ENCODE measurements around the gene MPP4.

Gene MPP4

DNA sequence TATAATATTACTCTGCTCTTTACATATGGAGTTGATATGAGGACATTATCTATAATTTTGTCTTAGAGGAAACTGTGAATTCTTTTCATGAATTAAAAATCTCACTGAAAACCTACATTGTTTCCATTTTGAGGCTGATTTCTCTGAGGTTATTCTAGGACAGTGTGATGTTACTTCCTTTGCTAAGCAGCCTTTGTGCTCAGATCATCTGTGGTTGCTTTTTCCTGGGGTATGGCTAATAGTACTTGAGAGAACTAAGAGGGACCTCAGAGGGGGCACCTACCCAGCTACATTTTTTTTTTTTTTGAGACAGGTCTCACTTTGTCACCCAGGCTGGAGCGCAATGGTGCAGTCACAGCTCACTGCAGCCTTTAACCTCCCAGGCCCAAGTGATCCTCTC is 8.7 kb upstream of the MPP4 start:
- Histone ChIP-seq H3K4me3 (ENCODE audit: extremely low read depth, insufficient read depth, low read length, poor library complexity, severe bottlenecking) (no peak overlapping the region), H3K27ac (ENCODE audit: low read depth, low read length, severe bottlenecking) (no peak overlapping the region), H3K9me3 (ENCODE audit: control insufficient read depth, low read length) (no peaks in the 10 kb centered on the region), H3K4me1 (ENCODE audit: control insufficient read depth, insufficient read depth, low read length, poor library complexity, severe bottlenecking) (no peaks in the 10 kb centered on the region), H3K36me3 (ENCODE audit: control insufficient read depth, insufficient read depth, low read length) (peaks cover 76% of the 10 kb centered on the region)
- 100% methylated on average over 1 of the region's 1 CpG; no CpG with 5 or more reads in 1 of the 2 experiments for WGBS, 2 experiments (ENCODE audit: insufficient coverage in 2 of 2)

DNA sequence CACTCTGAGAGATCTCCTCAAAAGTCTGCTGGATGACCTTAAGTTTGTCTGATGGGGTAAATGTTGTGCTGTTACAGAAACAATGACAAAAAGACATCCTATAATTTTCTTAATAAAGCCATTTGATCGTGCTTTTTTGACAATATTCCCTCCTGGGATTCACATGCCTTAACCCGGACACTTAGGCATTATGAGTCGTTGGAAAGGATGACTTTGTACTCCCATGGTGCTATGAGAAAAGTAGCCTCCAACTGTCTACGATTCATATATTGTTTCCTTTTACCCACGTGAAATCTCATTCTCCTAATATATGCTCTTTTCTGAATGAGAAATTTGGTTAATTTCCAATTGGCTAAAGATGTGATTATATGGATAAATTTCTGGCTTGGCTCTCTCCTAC is 6.1 kb upstream of the MPP4 start:
- peaks cover 71% of the 10 kb centered on the region for H3K36me3 ChIP-seq (ENCODE audit: control insufficient read depth, insufficient read depth, low read length)
- WGBS, 2 experiments (ENCODE audit: insufficient coverage in 2 of 2): 92% methylated on average over 2 of the region's 5 CpGs; no CpG with 5 or more reads in 1 of the 2 experiments
- no peak overlapping the region for H3K4me3 ChIP-seq (ENCODE audit: extremely low read depth, insufficient read depth, low read length, poor library complexity, severe bottlenecking)
- H3K4me1 ChIP-seq (ENCODE audit: control insufficient read depth, insufficient read depth, low read length, poor library complexity, severe bottlenecking): peaks cover 16% of the 10 kb centered on the region
- H3K9me3 ChIP-seq (ENCODE audit: control insufficient read depth, low read length): no peaks in the 10 kb centered on the region
- no peak overlapping the region for H3K27ac ChIP-seq (ENCODE audit: low read depth, low read length, severe bottlenecking)

DNA sequence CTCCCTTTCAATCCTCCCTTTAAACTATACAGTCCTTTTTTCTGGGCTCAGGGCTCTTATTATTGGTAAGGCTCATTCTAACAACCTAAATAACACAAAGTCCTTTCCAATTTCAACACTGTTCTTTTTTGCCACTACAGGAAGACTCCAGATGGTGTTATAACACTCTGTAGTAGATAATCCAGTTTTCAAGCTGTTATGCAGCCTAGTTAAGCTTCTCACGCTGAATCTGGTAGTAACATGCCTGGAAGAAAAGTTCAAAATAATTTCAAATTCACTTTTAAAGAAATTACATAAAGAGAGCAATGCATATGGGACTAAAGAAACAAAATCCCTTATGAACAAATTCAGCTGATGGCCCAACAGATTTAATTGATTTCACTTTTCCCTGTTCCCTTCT is 3.2 kb upstream of the MPP4 start:
- no CpG with 5 or more reads among the region's 1 CpG for WGBS, 2 experiments (ENCODE audit: insufficient coverage in 2 of 2)
- no peaks in the 10 kb centered on the region for H3K9me3 ChIP-seq (ENCODE audit: control insufficient read depth, low read length)
- H3K36me3 ChIP-seq (ENCODE audit: control insufficient read depth, insufficient read depth, low read length): peaks cover 50% of the 10 kb centered on the region
- H3K4me3 ChIP-seq (ENCODE audit: extremely low read depth, insufficient read depth, low read length, poor library complexity, severe bottlenecking): no peak overlapping the region
- H3K27ac ChIP-seq (ENCODE audit: low read depth, low read length, severe bottlenecking): no peak overlapping the region
- H3K4me1 ChIP-seq (ENCODE audit: control insufficient read depth, insufficient read depth, low read length, poor library complexity, severe bottlenecking): peaks cover 41% of the 10 kb centered on the region

DNA sequence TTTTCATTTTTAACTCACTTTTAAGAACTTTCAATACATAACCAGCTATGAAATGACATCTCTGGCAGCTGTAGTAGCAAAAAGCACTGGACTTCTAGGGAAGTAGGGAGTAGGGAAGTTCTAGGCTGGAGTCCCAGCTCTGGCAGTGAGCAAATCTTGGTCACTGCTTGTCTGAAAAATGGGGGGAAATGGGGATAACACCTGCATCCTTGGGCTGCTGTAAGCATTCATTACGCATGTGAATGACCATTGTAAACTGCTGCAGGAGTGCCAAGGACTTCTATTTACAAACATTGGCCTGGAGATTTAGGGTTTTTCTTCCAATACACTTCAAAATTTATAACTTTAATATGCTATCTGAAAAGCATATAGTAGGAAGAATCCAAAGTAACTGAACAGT is 972 bp upstream of the MPP4 start:
- WGBS, 2 experiments (ENCODE audit: insufficient coverage in 2 of 2): 100% methylated on average over 1 of the region's 1 CpG; no CpG with 5 or more reads in 1 of the 2 experiments
- H3K9me3 ChIP-seq (ENCODE audit: control insufficient read depth, low read length): no peaks in the 10 kb centered on the region
- H3K4me3 ChIP-seq (ENCODE audit: extremely low read depth, insufficient read depth, low read length, poor library complexity, severe bottlenecking): no peak overlapping the region
- H3K27ac ChIP-seq (ENCODE audit: low read depth, low read length, severe bottlenecking): peak overlapping the region; percentile 92
- peaks cover 53% of the 10 kb centered on the region for H3K4me1 ChIP-seq (ENCODE audit: control insufficient read depth, insufficient read depth, low read length, poor library complexity, severe bottlenecking)
- peaks cover 32% of the 10 kb centered on the region for H3K36me3 ChIP-seq (ENCODE audit: control insufficient read depth, insufficient read depth, low read length)

GRCh38 chr2:201697899-201698298 is 545 bp downstream of the MPP4 start:
- Histone ChIP-seq H3K9me3 (ENCODE audit: control insufficient read depth, low read length) (no peaks in the 10 kb centered on the region), H3K4me3 (ENCODE audit: extremely low read depth, insufficient read depth, low read length, poor library complexity, severe bottlenecking) (no peak overlapping the region), H3K27ac (ENCODE audit: low read depth, low read length, severe bottlenecking) (peak overlapping the region; percentile 92), H3K36me3 (ENCODE audit: control insufficient read depth, insufficient read depth, low read length) (peaks cover 24% of the 10 kb centered on the region), H3K4me1 (ENCODE audit: control insufficient read depth, insufficient read depth, low read length, poor library complexity, severe bottlenecking) (peaks cover 53% of the 10 kb centered on the region)
- 50% methylated on average over 2 of the region's 2 CpGs; no CpG with 5 or more reads in 1 of the 2 experiments for WGBS, 2 experiments (ENCODE audit: insufficient coverage in 2 of 2)

- Histone ChIP-seq H3K27ac (ENCODE audit: low read depth, low read length, severe bottlenecking) (peak overlapping the region; percentile 38), H3K4me3 (ENCODE audit: extremely low read depth, insufficient read depth, low read length, poor library complexity, severe bottlenecking) (no peak overlapping the region), H3K4me1 (ENCODE audit: control insufficient read depth, insufficient read depth, low read length, poor library complexity, severe bottlenecking) (peaks cover 53% of the 10 kb centered on the region), H3K36me3 (ENCODE audit: control insufficient read depth, insufficient read depth, low read length) (peaks cover 8% of the 10 kb centered on the region), H3K9me3 (ENCODE audit: control insufficient read depth, low read length) (no peaks in the 10 kb centered on the region)
- WGBS, 2 experiments (ENCODE audit: insufficient coverage in 2 of 2): 81 to 82% methylated on average over 5 of the region's 6 CpGs
These were observed 2.2 kb downstream of the MPP4 start for GRCh38 chr2:201696151-201696659.

DNA sequence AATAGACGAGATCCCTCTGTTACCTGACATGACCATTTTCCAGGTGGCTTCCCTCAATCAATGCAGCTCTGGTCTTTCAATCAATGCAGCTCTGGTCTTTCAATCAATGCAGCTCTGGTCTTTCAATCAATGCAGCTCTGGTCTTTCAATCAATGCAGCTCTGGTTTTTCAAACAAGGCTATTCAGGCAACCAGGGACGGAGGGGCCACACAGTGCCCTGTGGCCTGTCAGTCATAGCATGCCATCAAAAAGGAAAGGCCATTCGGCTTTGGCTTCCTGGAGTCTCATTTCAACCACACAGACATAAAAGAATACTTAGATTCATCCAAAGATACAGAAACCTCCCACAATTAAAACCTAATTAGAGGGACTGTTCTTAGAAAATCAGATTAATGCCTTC is 13.3 kb downstream of the MPP4 start:
- 66 to 83% methylated on average over 2 to 3 of the region's 3 CpGs for WGBS, 2 experiments (ENCODE audit: insufficient coverage in 2 of 2)

GRCh38 chr2:201680743-201681142 is 17.7 kb downstream of the MPP4 start:
- Histone ChIP-seq H3K27ac (ENCODE audit: low read depth, low read length, severe bottlenecking) (no peak overlapping the region), H3K9me3 (ENCODE audit: control insufficient read depth, low read length) (no peaks in the 10 kb centered on the region), H3K36me3 (ENCODE audit: control insufficient read depth, insufficient read depth, low read length) (no peaks in the 10 kb centered on the region), H3K4me3 (ENCODE audit: extremely low read depth, insufficient read depth, low read length, poor library complexity, severe bottlenecking) (no peak overlapping the region), H3K4me1 (ENCODE audit: control insufficient read depth, insufficient read depth, low read length, poor library complexity, severe bottlenecking) (peaks cover 7% of the 10 kb centered on the region)
- 37 to 47% methylated on average over 7 to 9 of the region's 9 CpGs for WGBS, 2 experiments (ENCODE audit: insufficient coverage in 2 of 2)

More for the DNA sequence above, 13.3 kb downstream of the MPP4 start:
- H3K4me1 ChIP-seq (ENCODE audit: control insufficient read depth, insufficient read depth, low read length, poor library complexity, severe bottlenecking): peaks cover 7% of the 10 kb centered on the region
- no peak overlapping the region for H3K27ac ChIP-seq (ENCODE audit: low read depth, low read length, severe bottlenecking)
- no peak overlapping the region for H3K4me3 ChIP-seq (ENCODE audit: extremely low read depth, insufficient read depth, low read length, poor library complexity, severe bottlenecking)
- H3K9me3 ChIP-seq (ENCODE audit: control insufficient read depth, low read length): no peaks in the 10 kb centered on the region
- no peaks in the 10 kb centered on the region for H3K36me3 ChIP-seq (ENCODE audit: control insufficient read depth, insufficient read depth, low read length)

DNA sequence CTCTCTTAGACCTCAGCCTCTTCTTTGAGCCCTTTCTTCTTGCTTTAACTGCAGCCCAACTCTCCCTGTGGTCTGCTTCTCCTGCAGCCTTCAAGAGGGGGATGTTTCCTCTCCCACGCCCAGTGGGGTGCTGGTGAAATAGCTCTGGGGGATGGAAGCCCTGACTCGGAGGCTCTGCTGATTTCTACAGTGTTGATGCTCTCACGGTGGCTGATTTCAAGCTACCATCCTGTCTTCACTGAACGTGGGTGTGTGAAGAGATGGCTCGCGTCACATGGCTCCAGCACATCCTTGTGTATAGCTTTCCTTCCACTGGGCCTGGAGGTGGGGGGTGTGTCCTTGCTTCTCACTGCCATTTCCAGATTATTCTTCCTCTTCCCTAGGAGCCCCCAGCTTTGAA is 20.0 kb downstream of the MPP4 start:
- WGBS, 2 experiments (ENCODE audit: insufficient coverage in 2 of 2): 73 to 80% methylated on average over 1 to 5 of the region's 6 CpGs
- H3K9me3 ChIP-seq (ENCODE audit: control insufficient read depth, low read length): no peaks in the 10 kb centered on the region
- H3K36me3 ChIP-seq (ENCODE audit: control insufficient read depth, insufficient read depth, low read length): no peaks in the 10 kb centered on the region
- no peak overlapping the region for H3K4me3 ChIP-seq (ENCODE audit: extremely low read depth, insufficient read depth, low read length, poor library complexity, severe bottlenecking)
- H3K27ac ChIP-seq (ENCODE audit: low read depth, low read length, severe bottlenecking): no peak overlapping the region
- H3K4me1 ChIP-seq (ENCODE audit: control insufficient read depth, insufficient read depth, low read length, poor library complexity, severe bottlenecking): peaks cover 7% of the 10 kb centered on the region

DNA sequence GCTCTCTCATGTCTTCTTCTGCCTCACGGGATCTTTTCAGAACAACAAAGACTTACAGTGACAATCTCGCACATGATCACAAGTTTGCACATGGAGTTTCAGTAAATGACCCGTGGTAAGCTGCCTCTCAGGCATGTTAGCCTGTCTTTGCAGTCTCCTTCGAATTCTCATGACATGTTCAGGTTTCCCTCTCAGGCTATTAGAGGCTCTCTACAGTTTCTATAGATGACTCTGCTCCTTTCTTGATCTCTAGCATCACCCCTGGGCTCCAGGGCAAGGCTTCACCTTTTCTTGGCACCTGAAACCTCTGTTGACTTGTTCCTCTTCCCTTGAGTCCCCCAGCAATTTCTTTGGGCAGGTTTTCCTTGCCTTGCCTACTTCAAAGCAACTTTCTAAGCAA is 23.0 kb downstream of the MPP4 start:
- 94 to 95% methylated on average over 4 of the region's 4 CpGs for WGBS, 2 experiments (ENCODE audit: insufficient coverage in 2 of 2)
- Histone ChIP-seq H3K4me1 (ENCODE audit: control insufficient read depth, insufficient read depth, low read length, poor library complexity, severe bottlenecking) (no peaks in the 10 kb centered on the region), H3K9me3 (ENCODE audit: control insufficient read depth, low read length) (no peaks in the 10 kb centered on the region), H3K27ac (ENCODE audit: low read depth, low read length, severe bottlenecking) (no peak overlapping the region), H3K4me3 (ENCODE audit: extremely low read depth, insufficient read depth, low read length, poor library complexity, severe bottlenecking) (no peak overlapping the region), H3K36me3 (ENCODE audit: control insufficient read depth, insufficient read depth, low read length) (no peaks in the 10 kb centered on the region)

- H3K36me3 ChIP-seq (ENCODE audit: control insufficient read depth, insufficient read depth, low read length): no peaks in the 10 kb centered on the region
- no peak overlapping the region for H3K27ac ChIP-seq (ENCODE audit: low read depth, low read length, severe bottlenecking)
- 83 to 94% methylated on average over 2 of the region's 3 CpGs for WGBS, 2 experiments (ENCODE audit: insufficient coverage in 2 of 2)
- H3K4me3 ChIP-seq (ENCODE audit: extremely low read depth, insufficient read depth, low read length, poor library complexity, severe bottlenecking): no peak overlapping the region
- no peaks in the 10 kb centered on the region for H3K9me3 ChIP-seq (ENCODE audit: control insufficient read depth, low read length)
- H3K4me1 ChIP-seq (ENCODE audit: control insufficient read depth, insufficient read depth, low read length, poor library complexity, severe bottlenecking): no peaks in the 10 kb centered on the region
These were observed 23.6 kb downstream of the MPP4 start for GRCh38 chr2:201674794-201675193.

All from mesodermal cell (in vitro differentiated cells).